Liver (tissue), 9 donors: Measurements from ENCODE around the gene DNAJC5G. TPM values are rescaled to one million over a fixed set of nuclear protein-coding genes. Genes with fewer than 3 reads are reported as not detected.
A peak's percentile ranks its signal among the peaks of the same experiment; 100 is the strongest.

Source experiments
- DNase-seq: peaks from one replicate; pipeline ENCODE4 v3.0.0-alpha.2; 2017; ENCODE audit warnings: low spot score
- H3K27ac ChIP-seq, 2 donors: one replicate each; pipeline ENCODE4 v1.7.0; 2013; ENCODE audit warnings: inconsistent platforms in 2 of 2, low read length in 2 of 2, control low read depth in 1 of 2, low read depth in 1 of 2, mild to moderate bottlenecking in 1 of 2
- H3K27me3 ChIP-seq, 4 donors: one replicate each; pipeline versions ENCODE4 v1.6.1 to v1.7.0; 2013; ENCODE audit warnings: low read length in 3 of 4, inconsistent platforms in 1 of 4, mild to moderate bottlenecking in 1 of 4, moderate library complexity in 1 of 4; ENCODE audit not compliant: control insufficient read depth in 4 of 4, insufficient read depth in 4 of 4
- H3K36me3 ChIP-seq, 4 donors: one replicate each; pipeline versions ENCODE4 v1.6.1 to v1.7.0; 2013; ENCODE audit warnings: low read length in 3 of 4, mild to moderate bottlenecking in 3 of 4, low read depth in 1 of 4, moderate library complexity in 1 of 4; ENCODE audit not compliant: control insufficient read depth in 4 of 4, insufficient read depth in 3 of 4
- H3K4me1 ChIP-seq, 4 donors: one replicate each; pipeline versions ENCODE4 v1.6.1 to v1.7.0; 2013; ENCODE audit warnings: low read length in 3 of 4, mild to moderate bottlenecking in 3 of 4, moderate library complexity in 1 of 4; ENCODE audit not compliant: control insufficient read depth in 4 of 4, insufficient read depth in 4 of 4
- H3K4me3 ChIP-seq, 3 donors: one replicate each; pipeline versions ENCODE4 v1.6.1 to v1.7.0; 2013; ENCODE audit warnings: low read length in 3 of 3, control low read depth in 1 of 3, low read depth in 1 of 3, mild to moderate bottlenecking in 1 of 3
- H3K9ac ChIP-seq, 2 donors: one replicate each; pipeline ENCODE4 v1.7.0; 2013; ENCODE audit warnings: low read length in 2 of 2, mild to moderate bottlenecking in 2 of 2, moderate library complexity in 2 of 2, control low read depth in 1 of 2, low read depth in 1 of 2
- H3K9me3 ChIP-seq, 4 donors: one replicate each; pipeline versions ENCODE4 v1.6.1 to v1.7.0; 2013; ENCODE audit warnings: low read length in 3 of 4; ENCODE audit not compliant: control insufficient read depth in 4 of 4
- ATF3 ChIP-seq: IDR thresholded peaks from 2 replicates; pipeline ENCODE4 v1.6.1; 2016; ENCODE audit warnings: antibody characterized with exemption
- CTCF ChIP-seq: fragments of 150-350 bp; IDR thresholded peaks from 2 replicates; pipeline ENCODE4 v1.5.1; 2017; ENCODE audit warnings: improper control_type of control experiment, low read depth, low read length; ENCODE audit not compliant: missing input control
- EGR1 ChIP-seq, 2 donors: IDR thresholded peaks; 2 replicates each; pipeline ENCODE4 v1.6.1; 2016 to 2018; ENCODE audit warnings: antibody characterized with exemption in 2 of 2, low read depth in 2 of 2
- FOXA1 ChIP-seq: IDR thresholded peaks from 2 replicates; pipeline ENCODE4 v1.6.1; 2016; ENCODE audit warnings: antibody characterized with exemption
- FOXA2 ChIP-seq: IDR thresholded peaks from 2 replicates; pipeline ENCODE4 v1.6.1; 2016; ENCODE audit warnings: antibody characterized with exemption
- GABPA ChIP-seq, 2 donors: IDR thresholded peaks in 1 of 2; conservative IDR thresholded peaks in 1 of 2; 2 replicates each; pipeline ENCODE4 v1.6.1; 2016; ENCODE audit warnings: antibody characterized with exemption in 2 of 2, mild to moderate bottlenecking in 1 of 2, moderate library complexity in 1 of 2
- HNF4A ChIP-seq, 2 donors: conservative IDR thresholded peaks; 2 replicates each; pipeline ENCODE4 v1.6.1; 2016; ENCODE audit warnings: antibody characterized with exemption in 2 of 2, mild to moderate bottlenecking in 2 of 2
- HNF4G ChIP-seq: IDR thresholded peaks from 2 replicates; pipeline ENCODE4 v1.6.1; 2016; ENCODE audit warnings: antibody characterized with exemption
- JUND ChIP-seq, 2 donors: IDR thresholded peaks; 2 replicates each; pipeline ENCODE4 v1.6.1; 2016; ENCODE audit warnings: antibody characterized with exemption in 2 of 2
- MAX ChIP-seq: IDR thresholded peaks from 2 replicates; pipeline ENCODE4 v1.6.1; 2016; ENCODE audit warnings: antibody characterized with exemption
- RAD21 ChIP-seq, 2 donors: IDR thresholded peaks; 2 replicates each; pipeline ENCODE4 v1.6.1; 2016; ENCODE audit warnings: antibody characterized with exemption in 2 of 2, mild to moderate bottlenecking in 2 of 2
- REST ChIP-seq: IDR thresholded peaks from 2 replicates; pipeline ENCODE4 v1.6.1; 2016; ENCODE audit warnings: antibody characterized with exemption, mild to moderate bottlenecking
- RXRA ChIP-seq, 2 donors: IDR thresholded peaks; 2 replicates each; pipeline ENCODE4 v1.6.1; 2017 to 2018; ENCODE audit warnings: antibody characterized with exemption in 2 of 2, mild to moderate bottlenecking in 1 of 2
- SP1 ChIP-seq: IDR thresholded peaks from 2 replicates; pipeline ENCODE4 v1.6.1; 2018; ENCODE audit warnings: antibody characterized with exemption, mild to moderate bottlenecking
- TAF1 ChIP-seq: conservative IDR thresholded peaks from 2 replicates; pipeline ENCODE4 v1.6.1; 2016; ENCODE audit warnings: antibody characterized with exemption, mild to moderate bottlenecking
- YY1 ChIP-seq: IDR thresholded peaks from 2 replicates; pipeline ENCODE4 v1.6.1; 2016; ENCODE audit warnings: antibody characterized with exemption, mild to moderate bottlenecking
- WGBS: extraction: QIAGEN DNeasy Blood & Tissue Kit; methylation state at CpG from one replicate; pipeline ENCODE4 v1.1.7; 2013; 5-methylcytosine and 5-hydroxymethylcytosine counted together
- polyA plus RNA-seq, 2 donors: library from polyadenylated mRNA; stranded (reverse) in 1 of 2; unstranded in 1 of 2; fragments of 200-250 nt in 1 of 2; fragments of >200 nt in 1 of 2; fragmentation: Nextera tagmentation in 1 of 2; extraction: Ambion mirVana in 1 of 2; gene quantifications; one replicate each; pipeline versions ENCODE4 v1.2.1 to v1.2.3, GENCODE V29; 2013 to 2015
- total RNA-seq, 2 donors: library from RNA; depleted of rRNA; stranded (reverse); fragments of >200 nt; gene quantifications; one replicate each; pipeline ENCODE4 v1.2.3, GENCODE V29; 2014
- donor health status: healthy.
- donor health status: healthy.
- donor health status: healthy.
- donor health status: healthy.
- donor health status: healthy.

Gene DNAJC5G
- total and polyA plus RNA-seq, 4 donors, result not detected

GRCh38 chr2:27322301-27322765 is 47.1 kb downstream of the DNAJC5G start:
- Histone ChIP-seq H3K27me3 (no peaks in the 10 kb centered on the region), H3K4me3 (peak overlapping the region; percentile 79 to 94 (median 84)), H3K9ac (peak overlapping the region; percentile 89 to 98), H3K9me3 (no peaks in the 10 kb centered on the region), H3K4me1 (peaks cover 5 to 22% (median 15%) of the 10 kb centered on the region in 4 donors), H3K27ac (peak overlapping the region; percentile 94 to 95), H3K36me3 (peaks cover 3 to 15% (median 13%) of the 10 kb centered on the region in 4 donors)
- no peak for DNase-seq
- WGBS, result 9% methylated on average over 10 of the region's 10 CpGs
- no peak for TF ChIP-seq ATF3
- TF ChIP-seq JUND (IDR thresholded peaks at IDR 0.05), result no peak
- TF ChIP-seq RAD21 (IDR thresholded peaks at IDR 0.05), result no peak
- TF ChIP-seq FOXA2, result no peak
- TF ChIP-seq TAF1, result no peak
- TF ChIP-seq MAX, result no peak
- no peak for TF ChIP-seq REST
- no peak for TF ChIP-seq FOXA1
- no peak for TF ChIP-seq CTCF
- TF ChIP-seq SP1, result no peak
- no peak for TF ChIP-seq EGR1 (IDR thresholded peaks at IDR 0.05; ENCODE audit: low read depth in 2 of 2)
- TF ChIP-seq GABPA (IDR thresholded peaks at IDR 0.05 in 1 of 2, conservative IDR thresholded peaks at IDR 0.05 in 1 of 2), result no peak

- Histone ChIP-seq H3K36me3 (peaks cover 6 to 19% (median 16%) of the 10 kb centered on the region in 4 donors), H3K4me3 (peak within 1 kb of the TSS; percentile 79 to 94 (median 84)), H3K27ac (peak within 1 kb of the TSS; percentile 94 to 95), H3K27me3 (no peaks in the 10 kb centered on the region), H3K4me1 (peaks cover 5 to 22% (median 15%) of the 10 kb centered on the region in 4 donors), H3K9me3 (no peaks in the 10 kb centered on the region), H3K9ac (peak within 1 kb of the TSS; percentile 89 to 98)
- WGBS, result under 1% methylated on average over 39 of the region's 39 CpGs
- peak; percentile 90 for DNase-seq
- no peak for TF ChIP-seq TAF1
- TF ChIP-seq YY1, result peak; percentile 87
- peak; percentile 47 for TF ChIP-seq SP1
- no peak for TF ChIP-seq FOXA1
- TF ChIP-seq JUND (IDR thresholded peaks at IDR 0.05), result peak in 1 of 2 donors; percentile 11
- no peak for TF ChIP-seq RXRA (IDR thresholded peaks at IDR 0.05)
- TF ChIP-seq REST, result peak; percentile 59
- no peak for TF ChIP-seq ATF3
- peak; percentile 31 for TF ChIP-seq MAX
- TF ChIP-seq CTCF, result no peak
- TF ChIP-seq FOXA2, result no peak
- no peak for TF ChIP-seq RAD21 (IDR thresholded peaks at IDR 0.05)
- TF ChIP-seq HNF4A (conservative IDR thresholded peaks at IDR 0.05), result no peak
- TF ChIP-seq HNF4G, result no peak
- peak; percentile 73 to 95 for TF ChIP-seq GABPA (IDR thresholded peaks at IDR 0.05 in 1 of 2, conservative IDR thresholded peaks at IDR 0.05 in 1 of 2)
These were observed 47.7 kb downstream of the DNAJC5G start, which contains the start of gene MPV17 for GRCh38 chr2:27322766-27323595. Gene MPV17 (minus strand): TSS chr2:27323097. CDS start chr2:27322517, 580 bp downstream.
